ENCODE data around the gene NECTIN4.
"Not testable (repeated sequence)": the region's sequence is repeated elsewhere in the genome, so short reads cannot be mapped to it uniquely, and the experiment has no call there.

NECTIN4 gene

DNA sequence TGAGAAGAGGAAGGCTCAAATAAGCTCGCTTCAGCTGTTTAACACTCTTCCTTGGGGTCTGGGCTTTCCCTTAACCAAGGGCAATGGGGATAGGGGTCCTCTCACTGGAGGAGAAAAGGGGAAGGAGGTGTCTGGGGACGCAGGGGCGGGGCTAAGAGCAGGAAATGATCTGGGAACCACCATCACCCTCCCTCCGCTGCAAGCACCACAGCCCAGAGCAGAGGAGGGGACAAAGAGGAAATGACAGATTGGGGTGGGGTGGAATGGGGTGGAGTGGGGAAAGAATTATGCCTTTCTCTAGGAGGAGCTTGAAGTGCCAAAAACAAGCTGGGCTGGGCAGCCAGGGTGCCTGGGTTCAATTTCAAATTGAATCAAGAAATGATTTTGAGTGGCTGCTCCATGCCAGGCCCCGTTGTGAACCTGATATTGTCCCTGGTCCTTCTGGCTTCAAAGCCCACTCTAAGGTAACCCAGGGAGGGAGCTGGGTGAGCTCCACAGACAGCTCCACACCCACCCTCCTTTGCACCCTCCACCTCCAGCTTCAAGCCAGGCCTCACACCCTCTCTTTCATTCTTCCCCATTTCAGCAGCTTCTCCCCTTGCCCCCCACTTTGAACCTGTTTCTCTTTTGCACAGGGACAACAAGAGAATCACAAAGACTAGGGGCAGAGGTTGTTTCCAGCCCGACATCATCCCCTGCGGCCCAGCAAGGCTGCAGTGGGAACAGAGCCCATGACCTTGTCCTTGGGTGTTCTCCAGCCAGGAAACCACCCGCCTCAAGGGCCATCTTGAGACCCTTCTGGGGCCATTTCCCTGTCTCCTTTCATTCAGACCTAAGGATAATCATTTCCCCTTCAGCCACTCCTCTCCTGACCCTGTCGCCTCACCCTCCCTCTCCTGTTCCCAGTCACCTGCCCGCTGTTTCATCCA is 20.8 kb downstream of the NECTIN4 start:
- peak; percentile 95 for DNase-seq
- in situ Hi-C loops (cut with MboI; ENCODE audit: low pct_unique_long_range_greater_than_20kb, low sequenced_read_pairs): no loop called here

DNA sequence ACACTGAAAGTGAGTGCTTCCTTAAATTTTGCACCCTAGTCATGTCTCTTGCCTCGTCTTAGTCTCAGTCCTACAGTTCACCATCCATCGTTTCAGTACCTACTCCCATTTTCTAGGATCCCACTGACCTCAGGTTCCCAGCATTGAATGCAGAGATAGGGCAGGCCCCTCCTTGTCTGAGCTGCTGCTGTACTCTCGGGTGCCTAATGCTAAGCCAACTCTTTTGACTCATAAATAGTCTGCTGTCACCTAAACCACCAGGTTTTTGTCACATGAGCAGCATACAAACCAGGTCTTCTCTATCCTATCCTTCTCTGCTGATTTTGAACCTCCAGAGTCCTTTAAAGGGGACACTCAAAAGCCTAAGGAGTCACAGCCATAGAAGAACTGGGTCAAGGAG is 22.7 kb downstream of the NECTIN4 start:
- in situ Hi-C loops (cut with MboI; ENCODE audit: low pct_unique_long_range_greater_than_20kb, low sequenced_read_pairs): no loop called here

DNA sequence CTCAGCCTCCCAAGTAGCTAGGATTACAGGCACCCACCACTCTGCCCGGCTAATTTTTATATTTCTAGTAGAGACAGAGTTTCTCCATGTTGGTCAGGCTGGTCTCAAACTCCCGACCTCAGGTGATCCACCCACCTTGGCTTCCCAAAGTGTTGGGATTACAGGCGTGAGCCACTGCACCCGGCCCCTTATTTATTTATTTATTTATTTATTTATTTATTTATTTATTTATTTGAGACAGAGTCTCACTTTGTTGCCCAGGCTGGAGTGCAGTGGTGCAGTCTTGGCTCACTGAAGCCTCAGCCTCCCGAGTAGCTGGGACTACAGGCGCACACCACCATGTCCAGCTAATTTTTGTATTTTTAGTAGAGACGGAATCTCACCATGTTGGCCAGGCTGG is 23.7 kb downstream of the NECTIN4 start:
- in situ Hi-C loops (cut with MboI; ENCODE audit: low pct_unique_long_range_greater_than_20kb, low sequenced_read_pairs); DNase-seq: not testable (repeated sequence)

More for the DNA sequence above, 22.7 kb downstream of the NECTIN4 start:
- DNase-seq: no peak

- in situ Hi-C loops (cut with MboI; ENCODE audit: low pct_unique_long_range_greater_than_20kb, low sequenced_read_pairs); DNase-seq: not testable (repeated sequence)
Measured at GRCh38 chr1:161063936-161064335, 25.4 kb downstream of the NECTIN4 start.

DNA sequence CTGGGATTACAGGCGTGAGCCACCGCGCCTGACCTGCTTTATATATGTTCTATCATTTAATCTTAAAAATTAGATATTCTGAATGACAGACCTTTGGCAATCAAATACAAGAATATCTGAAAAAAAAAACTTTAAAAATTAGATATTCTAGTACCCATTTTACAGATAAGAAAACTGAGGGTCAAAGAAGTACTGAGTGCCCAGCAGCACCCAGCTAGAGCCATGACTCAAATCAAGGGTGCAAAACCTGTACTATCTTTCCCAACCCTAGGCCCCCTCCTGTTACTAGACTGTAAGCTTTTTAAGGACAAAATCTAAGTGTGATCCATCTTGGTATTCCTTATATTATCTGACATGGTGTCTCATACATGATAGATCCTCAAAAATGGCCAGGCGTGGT is 27.9 kb downstream of the NECTIN4 start:
- no peak for DNase-seq
- in situ Hi-C loops (cut with MboI; ENCODE audit: low pct_unique_long_range_greater_than_20kb, low sequenced_read_pairs): no loop called here

- DNase-seq: no peak
- in situ Hi-C loops (cut with MboI; ENCODE audit: low pct_unique_long_range_greater_than_20kb, low sequenced_read_pairs): no loop called here
Measured at GRCh38 chr1:161059293-161059692, 30.1 kb downstream of the NECTIN4 start.

GRCh38 chr1:161054805-161055204 is 34.6 kb downstream of the NECTIN4 start:
- in situ Hi-C loops (cut with MboI; ENCODE audit: low pct_unique_long_range_greater_than_20kb, low sequenced_read_pairs): no loop called here
- no peak for DNase-seq

GRCh38 chr1:161054232-161054631 is 35.1 kb downstream of the NECTIN4 start:
- in situ Hi-C loops (cut with MboI; ENCODE audit: low pct_unique_long_range_greater_than_20kb, low sequenced_read_pairs): no loop called here
- no peak for DNase-seq

- DNase-seq: no peak
- in situ Hi-C loops (cut with MboI; ENCODE audit: low pct_unique_long_range_greater_than_20kb, low sequenced_read_pairs): no loop called here
Measured at GRCh38 chr1:161052899-161053298, 36.5 kb downstream of the NECTIN4 start.

DNA sequence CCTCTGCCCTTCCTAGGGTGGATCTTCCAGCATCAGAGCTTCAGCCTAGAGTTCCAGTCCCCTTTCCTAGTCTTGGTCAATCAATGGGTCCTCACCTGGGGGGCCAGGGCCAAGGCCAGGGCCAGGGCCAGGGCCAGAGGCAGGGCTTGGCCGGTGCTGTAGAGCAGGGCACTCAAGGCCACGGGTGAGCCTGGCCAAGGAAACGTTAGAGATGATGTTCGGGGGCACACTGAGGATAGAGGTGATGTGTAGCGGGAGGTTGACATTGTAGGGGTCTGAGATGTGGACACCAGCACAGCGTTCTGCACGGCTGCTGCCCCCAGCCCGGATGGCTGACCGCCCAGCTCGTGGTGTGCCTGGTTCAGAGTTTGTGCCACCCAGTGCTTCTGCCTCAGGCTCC is 38.1 kb downstream of the NECTIN4 start:
- in situ Hi-C loops (cut with MboI; ENCODE audit: low pct_unique_long_range_greater_than_20kb, low sequenced_read_pairs): no loop called here
- DNase-seq: no peak

GRCh38 chr1:161048949-161049722 is 40.2 kb downstream of the NECTIN4 start:
- in situ Hi-C loops (cut with MboI; ENCODE audit: low pct_unique_long_range_greater_than_20kb, low sequenced_read_pairs): no loop called here
- no peak for DNase-seq

GRCh38 chr1:161047436-161048420 is 41.6 kb downstream of the NECTIN4 start:
- no peak for DNase-seq
- in situ Hi-C loops (cut with MboI; ENCODE audit: low pct_unique_long_range_greater_than_20kb, low sequenced_read_pairs): no loop called here

- in situ Hi-C loops (cut with MboI; ENCODE audit: low pct_unique_long_range_greater_than_20kb, low sequenced_read_pairs): no loop called here
- peak; percentile 32 for DNase-seq
Measured at GRCh38 chr1:161046605-161047228, 42.6 kb downstream of the NECTIN4 start.

- in situ Hi-C loops (cut with MboI; ENCODE audit: low pct_unique_long_range_greater_than_20kb, low sequenced_read_pairs): no loop called here
- DNase-seq: peak; percentile 99
Measured at GRCh38 chr1:161045736-161046604, 43.4 kb downstream of the NECTIN4 start, which contains the start of gene USF1. Gene USF1, minus strand, starts transcription at chr1:161045977. Its CDS starts 2,702 bp downstream, at chr1:161043275.

DNA sequence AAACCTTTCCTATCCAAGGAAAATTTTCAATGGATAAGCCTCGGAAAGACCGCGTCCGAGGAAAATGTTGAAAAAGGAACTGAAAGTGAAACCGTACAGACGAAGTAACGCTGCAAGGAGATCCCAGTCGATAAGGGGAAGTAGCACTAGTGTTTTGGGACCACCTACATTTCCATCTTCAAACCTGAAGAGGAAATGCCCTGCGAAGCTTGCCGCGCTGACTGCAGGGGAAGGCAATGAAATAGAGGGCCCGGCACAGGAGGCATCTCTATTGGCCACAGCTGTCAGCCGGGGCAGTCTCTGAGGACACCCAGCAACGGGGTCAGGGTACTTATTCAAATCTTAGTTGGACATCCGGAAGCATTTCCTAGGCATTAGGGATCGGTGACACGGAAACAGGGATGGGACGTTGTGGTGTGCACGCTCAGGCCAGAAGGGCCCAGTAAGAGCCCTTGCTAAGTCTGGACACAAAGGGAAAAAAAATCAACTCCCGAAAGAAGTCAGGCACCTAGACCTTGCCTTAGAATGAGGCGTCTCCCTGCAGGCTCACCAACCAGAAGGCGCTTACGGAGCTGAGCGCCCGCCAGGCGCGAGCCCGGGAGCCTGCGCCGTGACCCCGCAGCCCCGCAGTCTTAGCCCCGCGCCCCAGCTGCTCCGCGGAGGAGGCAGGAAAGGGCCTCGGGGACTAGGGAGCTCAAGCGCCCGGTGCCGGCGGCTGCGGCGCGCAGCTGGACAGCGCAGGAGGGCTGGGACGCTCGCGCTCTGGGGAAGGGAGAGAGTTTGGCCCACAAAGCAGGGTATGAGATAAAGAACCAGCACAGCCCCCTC is 44.2 kb downstream of the NECTIN4 start:
- in situ Hi-C loops (cut with MboI; ENCODE audit: low pct_unique_long_range_greater_than_20kb, low sequenced_read_pairs): no loop called here
- peak; percentile 94 for DNase-seq

DNA sequence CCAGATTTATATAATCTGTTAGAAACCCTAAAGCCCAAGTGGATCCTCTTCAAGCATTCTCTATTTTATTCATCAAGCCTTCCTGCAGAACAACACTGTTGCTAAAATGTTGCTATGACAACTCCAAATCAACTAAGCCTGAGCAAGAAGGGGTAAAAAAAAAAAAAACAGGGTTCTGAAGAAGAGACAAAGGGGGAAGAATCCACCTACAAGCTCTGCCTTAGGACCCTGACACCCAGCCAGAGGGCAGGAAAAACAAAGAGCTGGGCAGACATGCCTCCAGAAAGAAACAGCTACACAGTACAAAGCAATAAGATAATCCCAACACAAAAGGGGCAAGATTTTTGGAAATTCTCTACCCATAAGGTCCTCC is 44.8 kb downstream of the NECTIN4 start:
- DNase-seq: no peak
- in situ Hi-C loops (cut with MboI; ENCODE audit: low pct_unique_long_range_greater_than_20kb, low sequenced_read_pairs): no loop called here

DNA sequence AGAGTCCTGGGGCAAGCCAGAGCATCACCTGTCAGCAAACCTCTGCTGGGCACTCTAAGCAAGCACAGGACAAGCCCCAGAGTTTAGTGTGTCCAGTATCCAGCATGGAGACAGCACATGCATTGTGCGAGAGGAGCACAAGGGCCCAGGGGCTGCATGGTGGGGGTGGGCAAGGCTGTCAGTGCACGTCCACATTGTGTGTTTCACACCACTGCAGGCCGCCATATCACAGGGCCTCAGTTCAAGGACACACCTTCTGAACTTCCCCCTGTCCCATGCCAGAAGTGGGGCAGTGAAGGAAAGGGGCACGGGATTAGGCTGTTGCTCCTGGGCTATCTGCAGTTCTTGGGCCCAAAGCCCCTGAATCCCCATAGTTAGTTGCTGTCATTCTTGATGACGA is 49.8 kb downstream of the NECTIN4 start:
- no peak for DNase-seq

More for the DNA sequence above, 49.8 kb downstream of the NECTIN4 start:
- in situ Hi-C loops (cut with MboI; ENCODE audit: low pct_unique_long_range_greater_than_20kb, low sequenced_read_pairs): no loop called here

Data from KBM-7 (cell line).